H9 (cell line): ENCODE measurements around the gene NPAT. TPM values are rescaled to one million over a fixed set of nuclear protein-coding genes. Genes with fewer than 3 reads are reported as not detected.
A peak's percentile ranks its signal among the peaks of the same experiment; 100 is the strongest.

Experiments
- DNase-seq: peaks from one replicate; pipeline ENCODE4 v3.0.0-alpha.2; 2017
- H2AFZ ChIP-seq: one replicate; pipeline ENCODE4 v1.6.1; 2013; ENCODE audit warnings: mild to moderate bottlenecking, low read length, control low read depth, moderate library complexity
- H2AK5ac ChIP-seq: 2 replicates; pipeline ENCODE4 v1.6.1; 2013; ENCODE audit warnings: low read length, control low read depth, mixed read lengths; ENCODE audit not compliant: insufficient read length
- H2BK120ac ChIP-seq: one replicate; pipeline ENCODE4 v1.6.1; 2013; ENCODE audit warnings: low read depth, mild to moderate bottlenecking, low read length, control low read depth, inconsistent platforms; ENCODE audit not compliant: poor library complexity, severe bottlenecking
- H2BK12ac ChIP-seq: 2 replicates; pipeline ENCODE4 v1.6.1; 2013; ENCODE audit warnings: low read length, control low read depth, mixed read lengths, low read depth; ENCODE audit not compliant: insufficient read length
- H2BK15ac ChIP-seq: 2 replicates; pipeline ENCODE4 v1.6.1; 2013; ENCODE audit warnings: low read depth, low read length, control low read depth
- H2BK20ac ChIP-seq: one replicate; pipeline ENCODE4 v1.6.1; 2013; ENCODE audit warnings: low read depth, mild to moderate bottlenecking, low read length, control low read depth, inconsistent platforms; ENCODE audit not compliant: poor library complexity, severe bottlenecking
- H2BK5ac ChIP-seq: 2 replicates; pipeline ENCODE4 v1.6.1; 2013; ENCODE audit warnings: low read length, control low read depth, mixed read lengths; ENCODE audit not compliant: insufficient read length
- H3K14ac ChIP-seq: 2 replicates; pipeline ENCODE4 v1.6.1; 2013; ENCODE audit warnings: low read length, control low read depth; ENCODE audit not compliant: insufficient read depth
- H3K18ac ChIP-seq: 2 replicates; pipeline ENCODE4 v1.6.1; 2013; ENCODE audit warnings: low read depth, mild to moderate bottlenecking, mixed read lengths, low read length, control low read depth; ENCODE audit not compliant: insufficient read length
- H3K23ac ChIP-seq: 2 replicates; pipeline ENCODE4 v1.6.1; 2013; ENCODE audit warnings: low read length, control low read depth, mixed read lengths, low read depth; ENCODE audit not compliant: insufficient read length
- H3K23me2 ChIP-seq: 2 replicates; pipeline ENCODE4 v1.6.1; 2013; ENCODE audit warnings: low read depth, mild to moderate bottlenecking, mixed read lengths, low read length, control low read depth; ENCODE audit not compliant: insufficient read length, poor library complexity, severe bottlenecking
- H3K27ac ChIP-seq: 2 replicates; pipeline ENCODE4 v1.5.1; 2013; ENCODE audit warnings: low read length, control low read depth, mixed read lengths, low read depth; ENCODE audit not compliant: insufficient read length
- H3K27me3 ChIP-seq: 2 replicates; pipeline ENCODE4 v1.6.1; 2013; ENCODE audit warnings: low read length, control low read depth, inconsistent platforms; ENCODE audit not compliant: insufficient read depth
- H3K4ac ChIP-seq: 2 replicates; pipeline ENCODE4 v1.6.1; 2013; ENCODE audit warnings: low read depth, mild to moderate bottlenecking, control low read depth, inconsistent platforms, low read length, moderate library complexity
- H3K4me1 ChIP-seq: 2 replicates; pipeline ENCODE4 v1.6.1; 2013; ENCODE audit warnings: low read length, control low read depth, inconsistent platforms; ENCODE audit not compliant: insufficient read depth
- H3K4me2 ChIP-seq: 2 replicates; pipeline ENCODE4 v1.6.1; 2013; ENCODE audit warnings: low read length, control low read depth, mixed read lengths; ENCODE audit not compliant: insufficient read length, insufficient read depth
- H3K56ac ChIP-seq: 2 replicates; pipeline ENCODE4 v1.6.1; 2013; ENCODE audit warnings: low read depth, mild to moderate bottlenecking, mixed read lengths, low read length, control low read depth; ENCODE audit not compliant: insufficient read length
- H3K79me1 ChIP-seq: 2 replicates; pipeline ENCODE4 v1.6.1; 2013; ENCODE audit warnings: low read depth, mild to moderate bottlenecking, moderate library complexity, low read length, control low read depth, inconsistent platforms; ENCODE audit not compliant: insufficient read depth, poor library complexity, severe bottlenecking
- H3K79me2 ChIP-seq: 2 replicates; pipeline ENCODE4 v1.6.1; 2013; ENCODE audit warnings: low read length, control low read depth, inconsistent platforms; ENCODE audit not compliant: insufficient read depth
- H3K9ac ChIP-seq: 2 replicates; pipeline ENCODE4 v1.6.1; 2013; ENCODE audit warnings: low read length, control low read depth, mixed read lengths; ENCODE audit not compliant: insufficient read length; ENCODE audit errors: extremely low read depth
- H3K9me3 ChIP-seq: one replicate; pipeline ENCODE4 v1.6.1; 2013; ENCODE audit warnings: low read depth, low read length, inconsistent platforms; ENCODE audit not compliant: control insufficient read depth
- H3T11ph ChIP-seq: one replicate; pipeline ENCODE4 v1.6.1; 2013; ENCODE audit warnings: mild to moderate bottlenecking, low read length, control low read depth, inconsistent platforms
- H4K20me1 ChIP-seq: one replicate; pipeline ENCODE4 v1.6.1; 2013; ENCODE audit not compliant: control insufficient read depth, insufficient read length, insufficient read depth
- H4K5ac ChIP-seq: 2 replicates; pipeline ENCODE4 v1.6.1; 2013; ENCODE audit warnings: low read depth, mild to moderate bottlenecking, mixed read lengths, low read length, control low read depth; ENCODE audit not compliant: insufficient read length
- H4K8ac ChIP-seq: replicated peaks from 2 replicates; pipeline ENCODE4 v1.6.1; 2013; ENCODE audit warnings: low read length, control low read depth, mixed read lengths, low read depth; ENCODE audit not compliant: insufficient read length
- H4K91ac ChIP-seq: 2 replicates; pipeline ENCODE4 v1.6.1; 2013; ENCODE audit warnings: low read depth, mild to moderate bottlenecking, moderate library complexity, mixed read lengths, low read length, control low read depth; ENCODE audit not compliant: insufficient read length
- H3K27ac Mint-ChIP-seq, 3 experiments: 2 replicates in 2 of 3; 3 replicates in 1 of 3; pipeline ENCODE4 v1.8.0; 2020 to 2021; ENCODE audit warnings: mixed read lengths in 3 of 3, mild to moderate bottlenecking in 1 of 3, moderate library complexity in 1 of 3
- H3K27me3 Mint-ChIP-seq: 2 replicates; pipeline ENCODE4 v1.8.0; 2021; ENCODE audit warnings: low read depth, mild to moderate bottlenecking, moderate library complexity, mixed read lengths
- H3K36me3 Mint-ChIP-seq, 3 experiments: 2 replicates in 2 of 3; 3 replicates in 1 of 3; pipeline ENCODE4 v1.8.0; 2020 to 2021; ENCODE audit warnings: low read depth in 3 of 3, mixed read lengths in 3 of 3; ENCODE audit not compliant: insufficient read depth in 1 of 3
- H3K4me1 Mint-ChIP-seq, 2 experiments: 2 replicates each; pipeline ENCODE4 v1.8.0; 2020; ENCODE audit warnings: mixed read lengths in 2 of 2
- H3K4me3 Mint-ChIP-seq, 2 experiments: 2 replicates in 1 of 2; 3 replicates in 1 of 2; pipeline ENCODE4 v1.8.0; 2020 to 2021; ENCODE audit warnings: mild to moderate bottlenecking in 2 of 2, mixed read lengths in 2 of 2, moderate library complexity in 1 of 2
- H3K9me3 Mint-ChIP-seq, 2 experiments: 2 replicates in 1 of 2; 3 replicates in 1 of 2; pipeline ENCODE4 v1.8.0; 2020; ENCODE audit warnings: mild to moderate bottlenecking in 2 of 2, mixed read lengths in 2 of 2, moderate library complexity in 1 of 2
- WGBS: extraction: QIAGEN DNeasy Blood & Tissue Kit; methylation state at CpG from one replicate; pipeline ENCODE4 v1.1.7; 2013; ENCODE audit warnings: missing lambda C conversion rate, low lambda C conversion rate, mixed read lengths; ENCODE audit not compliant: insufficient read length; ENCODE audit errors: extremely low coverage; 5-methylcytosine and 5-hydroxymethylcytosine counted together
- total RNA-seq: library from RNA; stranded (reverse); gene quantifications from 2 replicates; pipeline ENCODE4 v1.2.1, GENCODE V29; 2021
- TF ChIP-seq, protein P1 (sequence below): fragments of 200-600 bp; sonication (generic); conservative IDR thresholded peaks from 3 replicates; pipeline ENCODE4 v1.8.0; 2021; ENCODE audit warnings: antibody characterized with exemption, mild to moderate bottlenecking

The NPAT gene
- total RNA-seq, 1 experiment from 2014 or later = 22.9 TPM

- Mint-ChIP-seq H3K9me3 (no peaks in the 10 kb centered on the region), H3K27ac (peak overlapping the region in 1 of 3 experiments; percentile 30; a peak in 2 of 7 replicates), H3K4me3 (no peak overlapping the region), H3K27me3 (no peaks in the 10 kb centered on the region), H3K36me3 (peaks cover 15 to 42% (median 39%) of the 10 kb centered on the region in 3 experiments; a peak in 6 of 7 replicates), H3K4me1 (peaks cover 3 to 5% of the 10 kb centered on the region in 2 experiments)
- Histone ChIP-seq H3K4me1 (no peaks in the 10 kb centered on the region), H3K23ac (no peak overlapping the region), H4K20me1 (no peaks in the 10 kb centered on the region), H3K27ac (no peak overlapping the region), H3K27me3 (no peaks in the 10 kb centered on the region), H2BK15ac (no peak overlapping the region), H4K8ac (no peak overlapping the region), H3K18ac (no peak overlapping the region), H3K9ac (no peak overlapping the region), H3K79me2 (peaks cover 14% of the 10 kb centered on the region; the same call in 1 of the 2 replicates), H2BK20ac (no peak overlapping the region), H2BK12ac (no peak overlapping the region), H4K91ac (no peak overlapping the region), H3K4ac (no peak overlapping the region), H3K14ac (no peak overlapping the region), H3T11ph (no peak overlapping the region), H4K5ac (no peak overlapping the region), H3K23me2 (no peaks in the 10 kb centered on the region), H2BK5ac (no peak overlapping the region), H3K4me2 (no peak overlapping the region), H2BK120ac (no peak overlapping the region), H3K56ac (no peak overlapping the region), H3K79me1 (peaks cover 8% of the 10 kb centered on the region), H2AK5ac (no peak overlapping the region), H2AFZ (no peak overlapping the region), H3K9me3 (no peaks in the 10 kb centered on the region)
- DNase-seq = no peak
- WGBS = no CpG with 5 or more reads among the region's 2 CpGs
- TF ChIP-seq, protein P1, sequence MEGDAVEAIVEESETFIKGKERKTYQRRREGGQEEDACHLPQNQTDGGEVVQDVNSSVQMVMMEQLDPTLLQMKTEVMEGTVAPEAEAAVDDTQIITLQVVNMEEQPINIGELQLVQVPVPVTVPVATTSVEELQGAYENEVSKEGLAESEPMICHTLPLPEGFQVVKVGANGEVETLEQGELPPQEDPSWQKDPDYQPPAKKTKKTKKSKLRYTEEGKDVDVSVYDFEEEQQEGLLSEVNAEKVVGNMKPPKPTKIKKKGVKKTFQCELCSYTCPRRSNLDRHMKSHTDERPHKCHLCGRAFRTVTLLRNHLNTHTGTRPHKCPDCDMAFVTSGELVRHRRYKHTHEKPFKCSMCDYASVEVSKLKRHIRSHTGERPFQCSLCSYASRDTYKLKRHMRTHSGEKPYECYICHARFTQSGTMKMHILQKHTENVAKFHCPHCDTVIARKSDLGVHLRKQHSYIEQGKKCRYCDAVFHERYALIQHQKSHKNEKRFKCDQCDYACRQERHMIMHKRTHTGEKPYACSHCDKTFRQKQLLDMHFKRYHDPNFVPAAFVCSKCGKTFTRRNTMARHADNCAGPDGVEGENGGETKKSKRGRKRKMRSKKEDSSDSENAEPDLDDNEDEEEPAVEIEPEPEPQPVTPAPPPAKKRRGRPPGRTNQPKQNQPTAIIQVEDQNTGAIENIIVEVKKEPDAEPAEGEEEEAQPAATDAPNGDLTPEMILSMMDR = no peak
These were observed 8.7 kb downstream of the NPAT start for GRCh38 chr11:108213784-108214183.
